Muscle layer of colon (tissue), 2 donors: ENCODE measurements around the gene EEF2K.
A peak's percentile ranks its signal among the peaks of the same experiment; 100 is the strongest.

Experiments used
- H3K27ac ChIP-seq: one replicate; pipeline ENCODE4 v1.7.0; 2013; ENCODE audit warnings: low read depth, mild to moderate bottlenecking, low read length, moderate library complexity
- H3K27me3 ChIP-seq, 2 donors: one replicate each; pipeline ENCODE4 v1.7.0; 2013; ENCODE audit warnings: low read length in 2 of 2, mild to moderate bottlenecking in 2 of 2; ENCODE audit not compliant: insufficient read depth in 2 of 2, control insufficient read depth in 1 of 2
- H3K36me3 ChIP-seq: one replicate; pipeline ENCODE4 v1.7.0; 2013; ENCODE audit warnings: mild to moderate bottlenecking, low read length; ENCODE audit not compliant: insufficient read depth
- H3K4me1 ChIP-seq: one replicate; pipeline ENCODE4 v1.7.0; 2013; ENCODE audit warnings: mild to moderate bottlenecking, low read length; ENCODE audit not compliant: insufficient read depth
- H3K4me3 ChIP-seq, 2 donors: one replicate each; pipeline ENCODE4 v1.7.0; 2013; ENCODE audit warnings: low read length in 2 of 2, low read depth in 1 of 2, mild to moderate bottlenecking in 1 of 2, moderate library complexity in 1 of 2
- H3K9ac ChIP-seq: one replicate; pipeline ENCODE4 v1.7.0; 2013; ENCODE audit warnings: low read length
- H3K9me3 ChIP-seq: one replicate; pipeline ENCODE4 v1.7.0; 2013; ENCODE audit warnings: mild to moderate bottlenecking, low read length
- donor health status: abdominal sarcoma.
- donor health status: Adenocarcinoma of cecum.

Gene EEF2K

GRCh38 chr16:22284637-22285036, 78.6 kb downstream of the EEF2K start:
- Histone ChIP-seq H3K9me3 (no peaks in the 10 kb centered on the region), H3K36me3 (peaks cover 52% of the 10 kb centered on the region), H3K4me3 (no peak overlapping the region), H3K9ac (no peak overlapping the region), H3K27me3 (no peaks in the 10 kb centered on the region), H3K27ac (no peak overlapping the region), H3K4me1 (no peaks in the 10 kb centered on the region)

GRCh38 chr16:22285080-22285479, 79.0 kb downstream of the EEF2K start:
- no peak overlapping the region for H3K27ac ChIP-seq

GRCh38 chr16:22291020-22291419, 84.9 kb downstream of the EEF2K start:
- H3K27ac ChIP-seq = no peak overlapping the region
- H3K9me3 ChIP-seq = no peaks in the 10 kb centered on the region
- H3K27me3 ChIP-seq = no peaks in the 10 kb centered on the region
- peaks cover under 1% of the 10 kb centered on the region for H3K4me1 ChIP-seq
- H3K36me3 ChIP-seq = peaks cover 4% of the 10 kb centered on the region
- no peak overlapping the region for H3K4me3 ChIP-seq
- H3K9ac ChIP-seq = no peak overlapping the region

More at GRCh38 chr16:22285080-22285479, 79.0 kb downstream of the EEF2K start:
- Histone ChIP-seq H3K9me3 (no peaks in the 10 kb centered on the region), H3K4me1 (no peaks in the 10 kb centered on the region), H3K36me3 (peaks cover 48% of the 10 kb centered on the region), H3K4me3 (no peak overlapping the region), H3K9ac (no peak overlapping the region), H3K27me3 (no peaks in the 10 kb centered on the region)

GRCh38 chr16:22291860-22292318, 85.8 kb downstream of the EEF2K start:
- no peaks in the 10 kb centered on the region for H3K9me3 ChIP-seq
- no peak overlapping the region for H3K4me3 ChIP-seq
- H3K4me1 ChIP-seq = peaks cover 5% of the 10 kb centered on the region
- H3K36me3 ChIP-seq = no peaks in the 10 kb centered on the region
- H3K27ac ChIP-seq = no peak overlapping the region
- H3K9ac ChIP-seq = no peak overlapping the region
- no peaks in the 10 kb centered on the region for H3K27me3 ChIP-seq

- no peak overlapping the region for H3K9ac ChIP-seq
Measured at GRCh38 chr16:22292320-22292719, 86.2 kb downstream of the EEF2K start.

GRCh38 chr16:22293137-22294106, 87.3 kb downstream of the EEF2K start:
- Histone ChIP-seq H3K27ac (no peak overlapping the region), H3K27me3 (no peaks in the 10 kb centered on the region), H3K9ac (no peak overlapping the region), H3K9me3 (no peaks in the 10 kb centered on the region), H3K36me3 (no peaks in the 10 kb centered on the region), H3K4me1 (peaks cover 11% of the 10 kb centered on the region), H3K4me3 (no peak overlapping the region)

More at GRCh38 chr16:22292320-22292719, 86.2 kb downstream of the EEF2K start:
- Histone ChIP-seq H3K27me3 (no peaks in the 10 kb centered on the region), H3K4me3 (no peak overlapping the region), H3K9me3 (no peaks in the 10 kb centered on the region), H3K27ac (no peak overlapping the region), H3K4me1 (peaks cover 5% of the 10 kb centered on the region), H3K36me3 (no peaks in the 10 kb centered on the region)

- H3K9ac ChIP-seq = peak overlapping the region; percentile 93
- H3K4me3 ChIP-seq = peak overlapping the region; percentile 52 to 77
- peaks cover 31% of the 10 kb centered on the region for H3K4me1 ChIP-seq
- no peaks in the 10 kb centered on the region for H3K9me3 ChIP-seq
- no peaks in the 10 kb centered on the region for H3K36me3 ChIP-seq
- H3K27me3 ChIP-seq = no peaks in the 10 kb centered on the region
- H3K27ac ChIP-seq = peak overlapping the region; percentile 42
Measured at GRCh38 chr16:22296225-22297113, 90.4 kb downstream of the EEF2K start.

- Histone ChIP-seq H3K27ac (peak within 1 kb of the TSS; percentile 91), H3K4me1 (peaks cover 31% of the 10 kb centered on the region), H3K9ac (peak within 1 kb of the TSS; percentile 93), H3K36me3 (no peaks in the 10 kb centered on the region), H3K4me3 (peak within 1 kb of the TSS; percentile 81 to 88), H3K27me3 (no peaks in the 10 kb centered on the region), H3K9me3 (no peaks in the 10 kb centered on the region)
Measured at GRCh38 chr16:22297114-22297870, 91.2 kb downstream of the EEF2K start, which contains the start of gene POLR3E. Gene POLR3E (plus strand): TSS chr16:22297409. CDS start chr16:22302969, 5,560 bp downstream.

- H3K4me3 ChIP-seq = peak overlapping the region; percentile 81 to 88
- H3K4me1 ChIP-seq = peaks cover 31% of the 10 kb centered on the region
- peak overlapping the region; percentile 91 for H3K27ac ChIP-seq
- H3K9me3 ChIP-seq = no peaks in the 10 kb centered on the region
- H3K9ac ChIP-seq = peak overlapping the region; percentile 90
- peaks cover 7% of the 10 kb centered on the region for H3K36me3 ChIP-seq
- no peaks in the 10 kb centered on the region for H3K27me3 ChIP-seq
Measured at GRCh38 chr16:22297871-22298733, 92.0 kb downstream of the EEF2K start.

- Histone ChIP-seq H3K27ac (no peak overlapping the region), H3K9ac (no peak overlapping the region), H3K9me3 (no peaks in the 10 kb centered on the region), H3K4me3 (peak overlapping the region in 1 of 2 donors; percentile 88), H3K4me1 (peaks cover 31% of the 10 kb centered on the region), H3K27me3 (no peaks in the 10 kb centered on the region), H3K36me3 (peaks cover 8% of the 10 kb centered on the region)
Measured at GRCh38 chr16:22299036-22299435, 93.0 kb downstream of the EEF2K start.
